K562 (cell line): ENCODE results near the gene COL20A1. TPM values are rescaled to one million over a fixed set of nuclear protein-coding genes. Genes with fewer than 3 reads are reported as not detected.

Experiments
- CHD2 ChIP-seq: IDR thresholded peaks from 2 replicates; pipeline ENCODE4 v1.6.1; 2011; ENCODE audit warnings: low read depth, low read length
- EGR1 ChIP-seq: fragments of 450-650 bp; conservative IDR thresholded peaks from 2 replicates; pipeline ENCODE4 v1.6.1; 2017; ENCODE audit warnings: mild to moderate bottlenecking
- KAT2B ChIP-seq: IDR thresholded peaks from one replicate; pipeline ENCODE4 v1.6.1; 2012; ENCODE audit warnings: low read depth, mild to moderate bottlenecking, control low read depth, inconsistent platforms, low read length, moderate library complexity
- RBBP5 ChIP-seq: fragments of 200-600 bp; sonication (generic); IDR thresholded peaks from 2 replicates; pipeline ENCODE4 v1.6.1; 2012; ENCODE audit warnings: borderline replicate concordance, mild to moderate bottlenecking, low read length, control low read depth, inconsistent platforms; ENCODE audit not compliant: insufficient read depth, poor library complexity, severe bottlenecking
- RFX5 ChIP-seq: IDR thresholded peaks from 2 replicates; pipeline ENCODE4 v1.6.1; 2011; ENCODE audit warnings: low read depth, mild to moderate bottlenecking, improper control_type of control experiment, low read length
- ZFP36 ChIP-seq: fragments of 150-350 bp; IDR thresholded peaks from 2 replicates; pipeline ENCODE4 v1.6.1; 2018; ENCODE audit warnings: low read length, low read depth; ENCODE audit not compliant: partially characterized antibody
- ZNF165 ChIP-seq: fragments of 250-450 bp; sonication (Bioruptor Pico); IDR thresholded peaks from 2 replicates; pipeline ENCODE4 v1.4.0; 2020; ENCODE audit warnings: borderline replicate concordance
- ZNF347 ChIP-seq: fragments of 450-650 bp; formaldehyde crosslinking; IDR thresholded peaks from 2 replicates; pipeline ENCODE4 v1.4.0; 2020; ENCODE audit warnings: low read depth, mild to moderate bottlenecking, moderate library complexity
- polyA plus RNA-seq, 8 experiments: library from polyadenylated mRNA; depleted of rRNA in 4 of 8; stranded (reverse) in 5 of 8; unstranded in 3 of 8; fragments of >200 nt; fragmentation: Nextera tagmentation in 2 of 8; fragmentation: Illumina TruSeq in 1 of 8; extraction: Ambion mirVana in 2 of 8; extraction: Trizol in 1 of 8; gene quantifications; 2 replicates each; pipeline versions ENCODE4 v1.2.1 to v1.2.3, GENCODE V29; 2011 to 2014; ENCODE audit warnings: inconsistent platforms in 1 of 8, missing spikeins in 1 of 8
- total RNA-seq, 7 experiments: library from RNA; depleted of rRNA in 6 of 7; stranded (reverse); fragments of >200 nt in 6 of 7; fragmentation: Illumina TruSeq in 2 of 7; extraction: Trizol in 2 of 7; gene quantifications; 2 replicates each; pipeline versions ENCODE4 v1.2.1 to v1.2.3, GENCODE V29; 2011 to 2021; ENCODE audit warnings: low replicate concordance in 1 of 7
- TF ChIP-seq, protein P1 (sequence below), 2 experiments: IDR thresholded peaks; 2 replicates each; pipeline ENCODE4 v1.6.1; 2011; ENCODE audit warnings: borderline replicate concordance in 1 of 2, control low read depth in 1 of 2, low read depth in 1 of 2, low read length in 1 of 2, mild to moderate bottlenecking in 1 of 2, mixed read lengths in 1 of 2, moderate library complexity in 1 of 2; ENCODE audit not compliant: insufficient read depth in 1 of 2, insufficient read length in 1 of 2, poor library complexity in 1 of 2, severe bottlenecking in 1 of 2; ENCODE audit errors: extremely low read depth in 1 of 2

Gene COL20A1
- total and polyA plus RNA-seq, 9 of the 15 experiments (the other 6 are each of a cell fraction or from before 2014, with no cell fraction given), result not detected

DNA sequence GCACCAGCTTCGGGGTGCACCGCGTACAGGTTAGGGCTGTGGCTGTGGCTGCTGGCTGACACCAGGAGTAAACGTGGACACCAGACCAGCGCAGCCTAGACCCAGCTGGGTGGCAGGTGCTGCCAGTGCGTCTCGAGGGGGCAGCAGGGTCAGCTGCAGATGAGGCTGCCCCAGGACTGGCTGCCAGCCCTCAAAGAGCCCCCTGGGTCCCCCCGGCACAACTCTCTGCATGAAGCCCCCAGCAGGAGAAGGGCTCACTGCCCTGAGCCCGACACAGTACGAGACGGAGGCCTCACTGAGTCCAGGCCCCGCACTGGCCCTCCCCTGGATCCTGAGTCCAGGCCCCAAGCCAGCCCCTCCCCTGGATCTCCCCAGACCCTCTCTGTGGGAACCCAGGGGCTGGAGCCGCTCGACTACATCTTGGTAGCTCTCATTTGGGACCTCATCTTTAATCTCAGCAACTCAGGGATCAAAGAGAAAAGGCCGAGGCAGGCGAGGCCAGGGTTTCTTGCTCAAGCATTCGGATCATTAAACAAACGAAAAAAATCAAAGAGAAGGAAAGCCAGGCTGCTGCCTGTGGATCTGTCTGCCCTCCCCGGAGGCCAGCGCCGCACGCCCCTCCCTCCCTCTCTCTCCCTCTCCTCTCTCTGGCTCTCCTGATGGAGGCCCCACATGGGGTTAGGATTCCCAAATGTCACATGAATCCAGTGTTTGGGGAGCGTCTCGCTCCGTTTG is 31.8 kb upstream of the COL20A1 start (continued):
- TF ChIP-seq, protein P1, sequence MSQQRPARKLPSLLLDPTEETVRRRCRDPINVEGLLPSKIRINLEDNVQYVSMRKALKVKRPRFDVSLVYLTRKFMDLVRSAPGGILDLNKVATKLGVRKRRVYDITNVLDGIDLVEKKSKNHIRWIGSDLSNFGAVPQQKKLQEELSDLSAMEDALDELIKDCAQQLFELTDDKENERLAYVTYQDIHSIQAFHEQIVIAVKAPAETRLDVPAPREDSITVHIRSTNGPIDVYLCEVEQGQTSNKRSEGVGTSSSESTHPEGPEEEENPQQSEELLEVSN (IDR thresholded peaks at IDR 0.05; ENCODE audit: borderline replicate concordance in 1 of 2, extremely low read depth in 1 of 2, insufficient read depth in 1 of 2, insufficient read length in 1 of 2, low read depth in 1 of 2, low read length in 1 of 2, poor library complexity in 1 of 2, severe bottlenecking in 1 of 2), result no peak
- TF ChIP-seq ZNF347 (CRISPR knock-in tag) (no peak), RFX5 (no peak), KAT2B (no peak), EGR1 (no peak), ZNF165 (CRISPR knock-in tag) (no peak), ZFP36 (no peak), RBBP5 (no peak), CHD2 (no peak)
